ENCODE results near the gene ATP2A3.

GRCh38 chr17:3961564-3962047 is 2.6 kb downstream of the ATP2A3 start:
- TF ChIP-seq TAF1 (IDR thresholded peaks at IDR 0.05; ENCODE audit: borderline replicate concordance, insufficient read depth, low read length) (no peak), POLR2AphosphoS5 (IDR thresholded peaks at IDR 0.05; ENCODE audit: low read depth, low read length) (no peak), FOXP2 (optimal IDR thresholded peaks at IDR 0.05; ENCODE audit: borderline replicate concordance, extremely low read depth, extremely low read length, insufficient read depth) (no peak)
- TF ChIP-seq, protein P1, sequence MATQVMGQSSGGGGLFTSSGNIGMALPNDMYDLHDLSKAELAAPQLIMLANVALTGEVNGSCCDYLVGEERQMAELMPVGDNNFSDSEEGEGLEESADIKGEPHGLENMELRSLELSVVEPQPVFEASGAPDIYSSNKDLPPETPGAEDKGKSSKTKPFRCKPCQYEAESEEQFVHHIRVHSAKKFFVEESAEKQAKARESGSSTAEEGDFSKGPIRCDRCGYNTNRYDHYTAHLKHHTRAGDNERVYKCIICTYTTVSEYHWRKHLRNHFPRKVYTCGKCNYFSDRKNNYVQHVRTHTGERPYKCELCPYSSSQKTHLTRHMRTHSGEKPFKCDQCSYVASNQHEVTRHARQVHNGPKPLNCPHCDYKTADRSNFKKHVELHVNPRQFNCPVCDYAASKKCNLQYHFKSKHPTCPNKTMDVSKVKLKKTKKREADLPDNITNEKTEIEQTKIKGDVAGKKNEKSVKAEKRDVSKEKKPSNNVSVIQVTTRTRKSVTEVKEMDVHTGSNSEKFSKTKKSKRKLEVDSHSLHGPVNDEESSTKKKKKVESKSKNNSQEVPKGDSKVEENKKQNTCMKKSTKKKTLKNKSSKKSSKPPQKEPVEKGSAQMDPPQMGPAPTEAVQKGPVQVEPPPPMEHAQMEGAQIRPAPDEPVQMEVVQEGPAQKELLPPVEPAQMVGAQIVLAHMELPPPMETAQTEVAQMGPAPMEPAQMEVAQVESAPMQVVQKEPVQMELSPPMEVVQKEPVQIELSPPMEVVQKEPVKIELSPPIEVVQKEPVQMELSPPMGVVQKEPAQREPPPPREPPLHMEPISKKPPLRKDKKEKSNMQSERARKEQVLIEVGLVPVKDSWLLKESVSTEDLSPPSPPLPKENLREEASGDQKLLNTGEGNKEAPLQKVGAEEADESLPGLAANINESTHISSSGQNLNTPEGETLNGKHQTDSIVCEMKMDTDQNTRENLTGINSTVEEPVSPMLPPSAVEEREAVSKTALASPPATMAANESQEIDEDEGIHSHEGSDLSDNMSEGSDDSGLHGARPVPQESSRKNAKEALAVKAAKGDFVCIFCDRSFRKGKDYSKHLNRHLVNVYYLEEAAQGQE (IDR thresholded peaks at IDR 0.05; ENCODE audit: insufficient read depth in 1 of 2, low read depth in 2 of 2, low read length in 2 of 2), result no peak

Measured in PFSK-1 (cell line).